NCI-H187 treated with DMSO at 0.1 percent for 48 hours (cell line): Measurements from ENCODE around the gene ZCCHC7.

Experiments
- DNase-seq: peaks from one replicate; lab custom pipeline; 2025; lab: John Stamatoyannopoulos, UW

Gene ZCCHC7

DNA sequence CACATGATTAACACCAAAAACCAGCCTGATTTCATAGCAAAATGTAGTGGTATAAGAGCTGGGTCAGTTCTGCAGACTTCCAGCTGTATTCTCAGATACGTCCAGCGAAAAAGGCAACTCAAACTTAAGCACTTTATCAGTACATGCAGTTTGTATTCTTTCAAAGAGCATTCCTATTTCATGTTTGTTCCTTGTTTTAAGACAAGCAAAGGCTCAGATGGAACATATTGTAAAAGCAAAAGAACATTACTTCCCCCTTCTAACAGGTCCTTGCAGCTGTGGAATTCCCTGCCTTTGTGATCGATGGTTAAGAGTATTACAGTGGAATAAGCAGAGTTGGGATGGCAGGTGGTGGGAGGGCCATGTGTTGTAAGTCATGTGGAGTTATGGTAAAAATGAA is 215.8 kb downstream of the ZCCHC7 start:
- no peak for DNase-seq

GRCh38 chr9:37337301-37337890 is 217.0 kb downstream of the ZCCHC7 start:
- no peak for DNase-seq

- no peak for DNase-seq
Measured at GRCh38 chr9:37338218-37338617, 217.8 kb downstream of the ZCCHC7 start.

DNA sequence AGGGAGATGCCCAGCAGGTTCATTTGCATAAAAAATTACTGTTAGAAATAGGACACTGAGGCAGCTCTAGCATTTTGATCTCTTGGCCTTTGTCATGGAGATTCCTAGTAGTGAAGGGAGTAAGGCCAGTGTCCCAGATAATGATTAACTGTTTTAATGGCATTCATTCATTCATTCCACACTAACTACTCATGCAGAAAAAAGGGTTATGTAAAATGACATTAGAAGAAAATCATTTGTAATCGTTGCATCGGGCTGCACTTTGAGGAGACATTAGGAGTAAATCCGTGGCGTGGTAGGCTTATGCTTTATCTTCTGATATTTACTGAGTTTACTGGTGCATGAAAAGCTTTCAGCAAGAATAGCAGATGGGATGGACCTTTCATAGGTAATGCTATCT is 219.5 kb downstream of the ZCCHC7 start:
- peak; percentile 13 for DNase-seq

- DNase-seq, result no peak
Measured at GRCh38 chr9:37340961-37341360, 220.6 kb downstream of the ZCCHC7 start.

- DNase-seq, result no peak
Measured at GRCh38 chr9:37341704-37342103, 221.3 kb downstream of the ZCCHC7 start.

GRCh38 chr9:37342493-37342892 is 222.1 kb downstream of the ZCCHC7 start:
- no peak for DNase-seq

DNA sequence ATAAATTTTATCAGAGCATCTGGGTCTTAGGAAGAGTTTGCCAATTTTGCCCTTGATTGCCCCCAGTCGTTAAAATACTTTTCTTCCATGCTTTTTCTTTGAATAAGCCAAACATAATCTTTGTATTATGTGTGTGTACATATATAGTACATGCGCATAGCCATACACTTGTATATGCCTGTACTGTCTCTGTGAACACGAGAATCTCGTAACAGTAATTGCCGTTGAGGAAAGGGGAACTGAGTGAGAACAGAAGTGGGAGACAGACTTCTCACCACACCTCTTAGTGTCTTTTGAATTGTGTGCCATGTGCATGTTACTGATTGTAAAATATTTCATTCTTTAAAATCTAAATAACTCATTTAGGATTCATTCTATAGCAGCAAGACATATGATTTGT is 222.5 kb downstream of the ZCCHC7 start:
- DNase-seq, result no peak

GRCh38 chr9:37343724-37344123 is 223.3 kb downstream of the ZCCHC7 start:
- DNase-seq, result no peak

DNA sequence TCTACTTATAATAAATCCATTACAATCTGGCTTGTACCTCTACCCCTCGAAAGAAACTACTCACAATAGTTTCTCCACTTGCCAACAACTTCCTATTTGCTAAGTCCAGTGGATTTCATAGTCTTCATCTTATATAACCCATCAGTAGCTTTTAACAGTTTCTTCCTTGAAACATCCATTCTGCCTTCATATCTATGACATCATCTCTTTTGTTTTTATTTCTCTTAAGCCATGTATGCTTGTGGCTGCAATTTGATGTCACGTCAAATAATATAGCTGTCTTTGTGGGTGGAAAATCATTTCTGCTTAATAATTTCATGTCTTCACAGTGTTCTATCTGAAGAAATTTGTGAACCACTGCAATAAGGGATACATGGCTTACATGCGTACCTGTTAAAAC is 224.7 kb downstream of the ZCCHC7 start:
- no peak for DNase-seq

DNA sequence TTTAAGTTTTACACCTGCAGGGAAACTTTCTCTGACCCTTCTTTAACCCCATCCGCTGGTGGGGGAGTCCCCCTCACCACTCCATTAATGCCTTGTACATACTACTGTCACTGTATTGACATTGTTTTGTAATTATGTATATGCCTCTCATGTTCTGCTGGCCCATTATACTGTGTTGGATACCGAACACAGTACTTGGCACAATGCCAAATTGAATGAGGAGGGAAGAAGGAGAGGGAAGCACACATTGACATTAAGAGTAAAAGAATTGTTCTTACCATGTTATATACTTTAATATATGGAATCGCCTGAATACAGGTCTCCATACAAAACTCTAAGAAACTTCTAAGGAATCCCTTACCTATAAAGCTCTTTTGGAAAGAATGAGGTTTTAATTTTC is 228.5 kb downstream of the ZCCHC7 start:
- no peak for DNase-seq

DNA sequence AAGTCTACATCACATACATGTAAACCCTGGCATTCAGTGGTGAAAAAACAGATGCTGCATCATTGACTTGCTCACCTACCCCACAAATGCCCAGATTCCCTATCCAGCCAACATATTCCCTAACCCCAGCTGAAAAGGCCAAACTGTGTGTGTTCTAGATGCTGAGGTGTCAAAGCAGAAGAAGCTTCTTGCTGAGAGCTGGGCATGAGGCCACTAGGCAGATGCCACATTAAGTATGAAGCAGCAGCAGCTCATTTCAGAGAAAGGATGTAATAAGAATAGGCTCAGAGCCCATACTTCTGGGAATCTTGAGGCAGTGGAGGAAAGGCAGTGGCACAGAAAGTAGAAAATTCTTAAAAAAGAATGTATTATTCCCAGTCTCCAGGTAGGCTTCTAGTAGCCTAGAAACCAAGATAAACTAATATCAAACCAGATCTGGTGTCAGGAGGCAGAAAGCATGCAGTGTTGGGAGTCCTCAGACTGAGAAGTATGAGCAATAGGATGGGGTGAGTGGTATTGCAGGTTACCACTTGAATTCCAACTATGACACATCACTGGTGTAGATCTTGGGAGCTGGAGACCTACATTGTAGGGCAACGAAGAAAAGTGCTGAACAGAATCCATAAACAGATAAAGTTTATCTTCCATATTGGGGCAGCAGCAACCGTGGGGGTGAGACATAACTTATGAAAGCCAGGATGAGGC is 230.3 kb downstream of the ZCCHC7 start:
- DNase-seq, result no peak

- DNase-seq, result no peak
Measured at GRCh38 chr9:37353791-37354190, 233.4 kb downstream of the ZCCHC7 start.

- DNase-seq, result no peak
Measured at GRCh38 chr9:37362430-37362829, 242.1 kb downstream of the ZCCHC7 start.

- no peak for DNase-seq
Measured at GRCh38 chr9:37363124-37363523, 242.8 kb downstream of the ZCCHC7 start.

- DNase-seq, result no peak
Measured at GRCh38 chr9:37364136-37364535, 243.8 kb downstream of the ZCCHC7 start.

DNA sequence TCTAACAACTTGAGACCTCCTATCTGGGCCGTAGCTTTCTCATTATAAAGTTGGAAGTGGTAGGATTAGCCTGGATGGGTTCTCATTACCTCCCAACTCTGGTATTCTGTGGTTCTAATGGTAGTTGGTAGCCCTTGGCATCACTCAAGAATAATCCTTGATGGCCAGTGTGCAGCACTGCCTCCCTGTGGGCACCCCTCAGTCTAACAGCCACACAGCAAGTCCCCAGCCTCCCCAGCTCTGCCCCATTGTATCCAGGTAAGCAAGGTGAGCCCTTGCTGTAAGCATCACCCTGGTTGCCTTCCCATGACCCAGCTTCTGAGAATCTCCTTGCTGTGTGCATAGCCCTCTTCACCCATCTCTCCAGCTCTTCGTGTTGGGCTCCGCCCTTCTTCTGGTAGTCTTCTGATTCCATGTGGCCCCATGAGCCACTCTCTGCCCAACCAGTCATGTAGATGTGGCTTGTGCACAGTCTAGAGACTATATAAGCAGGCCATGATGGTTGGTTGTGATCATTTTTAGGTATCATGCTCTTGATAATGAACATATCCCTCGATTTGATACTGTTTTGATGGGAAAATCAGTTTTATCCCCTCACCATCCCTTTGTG is 244.5 kb downstream of the ZCCHC7 start:
- no peak for DNase-seq

GRCh38 chr9:37369671-37370070 is 249.3 kb downstream of the ZCCHC7 start:
- DNase-seq, result no peak

- DNase-seq, result no peak
Measured at GRCh38 chr9:37370282-37370681, 249.9 kb downstream of the ZCCHC7 start.

GRCh38 chr9:37370968-37371563 is 250.7 kb downstream of the ZCCHC7 start:
- DNase-seq, result no peak

- DNase-seq, result no peak
Measured at GRCh38 chr9:37371565-37372464, 251.4 kb downstream of the ZCCHC7 start.

GRCh38 chr9:37372839-37373238 is 252.5 kb downstream of the ZCCHC7 start:
- DNase-seq, result no peak
